CD4-positive, alpha-beta T cell treated with Interleukin-17A for 4 hours (primary cell): ENCODE measurements around the gene GAL3ST2.
"Not testable (repeated sequence)": the region's sequence is repeated elsewhere in the genome, so short reads cannot be mapped to it uniquely, and the experiment has no call there.

Source experiments
- DNase-seq: peaks from one replicate; pipeline ENCODE4 v3.0.0-alpha.2; 2020; ENCODE audit warnings: mixed read lengths

The GAL3ST2 gene

DNA sequence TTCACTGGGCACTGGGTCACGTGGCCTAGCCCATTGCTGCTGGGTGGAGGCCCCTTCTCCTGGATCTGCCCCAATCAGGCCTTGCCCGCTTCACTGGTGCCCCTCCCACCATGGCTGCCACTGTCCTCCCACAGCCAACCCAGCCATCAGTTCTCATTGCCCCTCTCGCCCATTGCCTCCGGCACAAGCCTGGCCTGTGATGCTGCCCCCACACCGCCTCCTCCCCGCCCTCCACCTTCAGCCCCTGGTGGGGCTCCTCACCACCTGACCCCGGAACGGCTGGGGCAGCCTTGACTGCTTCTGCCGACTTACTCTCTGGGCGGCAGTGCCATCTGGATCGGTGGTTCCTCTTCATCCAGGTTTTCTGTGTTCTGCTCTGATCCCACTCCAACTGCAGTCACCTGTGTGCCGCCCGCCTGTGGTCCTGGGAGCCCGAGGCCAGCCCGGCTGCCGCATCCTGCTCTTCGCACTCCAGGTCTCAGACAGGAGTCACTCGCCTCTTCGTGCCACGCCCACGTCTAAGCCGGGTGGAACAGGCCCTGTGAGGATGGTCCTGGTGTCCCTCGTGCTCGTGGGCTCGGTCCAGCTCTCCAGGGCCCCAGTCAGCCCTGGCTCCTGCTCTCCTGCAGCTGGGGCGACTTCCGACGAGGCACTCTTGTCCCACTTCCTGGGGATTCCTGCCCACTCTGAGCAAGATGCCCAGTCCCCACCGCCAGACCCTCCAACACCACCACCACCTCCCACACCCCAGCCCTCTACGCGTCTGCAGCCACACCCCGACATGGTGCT is 28.0 kb upstream of the GAL3ST2 start:
- no peak for DNase-seq

DNA sequence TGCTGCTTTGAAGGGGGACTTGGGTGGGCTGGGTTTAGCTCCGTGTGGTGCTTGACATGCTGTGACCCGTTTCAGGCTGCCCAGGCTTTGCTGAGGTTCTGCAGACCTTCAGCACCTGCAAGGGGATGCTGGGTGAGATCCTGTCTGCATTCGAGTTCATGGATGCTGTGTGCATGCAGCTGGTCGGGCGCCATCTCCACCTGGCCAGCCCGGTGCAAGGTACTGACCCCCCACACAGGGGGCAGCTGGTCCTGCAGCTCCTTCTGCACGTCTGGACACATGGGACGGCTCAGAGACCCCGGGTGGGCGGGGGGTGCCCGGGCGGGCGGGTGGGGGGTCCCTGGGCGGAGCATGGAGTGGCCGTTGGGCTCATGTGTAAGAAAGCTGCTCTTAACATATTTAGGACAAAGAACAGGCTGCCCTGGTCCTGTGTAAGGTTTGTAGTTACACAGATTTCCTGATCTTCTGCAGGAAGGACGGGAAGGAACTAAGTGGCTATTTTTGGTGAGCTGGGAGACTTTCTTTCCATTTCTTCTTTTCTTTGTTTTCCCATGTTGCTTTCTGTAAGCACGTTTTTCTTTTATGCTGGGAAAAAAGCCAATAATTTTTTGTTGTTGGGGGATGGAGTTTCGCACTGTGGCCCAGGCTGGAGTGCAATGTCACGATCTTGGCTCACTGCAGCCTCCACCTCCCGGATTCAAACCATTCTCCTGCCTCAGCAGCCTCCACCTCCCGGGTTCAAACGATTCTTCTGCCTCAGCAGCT is 26.4 kb upstream of the GAL3ST2 start:
- no peak for DNase-seq

DNA sequence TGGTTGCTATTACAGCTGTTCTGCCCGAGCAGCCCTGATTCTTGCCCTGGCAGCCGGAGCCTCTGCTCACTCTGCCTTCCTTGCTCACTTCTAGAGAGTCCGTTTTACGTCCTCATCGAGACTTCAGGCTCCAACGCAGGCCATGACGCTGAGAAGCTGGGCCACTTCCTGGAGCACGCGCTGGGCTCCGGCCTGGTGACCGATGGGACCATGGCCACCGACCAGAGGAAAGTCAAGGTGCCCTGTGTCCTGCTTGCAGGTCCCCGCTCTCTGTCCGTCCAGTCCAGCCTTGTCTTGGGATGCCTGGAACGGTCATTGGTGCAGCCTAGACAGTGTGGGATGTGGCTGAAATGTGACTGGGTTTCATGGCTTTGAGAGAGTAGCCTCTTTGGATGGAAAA is 25.5 kb upstream of the GAL3ST2 start:
- DNase-seq = no peak

DNA sequence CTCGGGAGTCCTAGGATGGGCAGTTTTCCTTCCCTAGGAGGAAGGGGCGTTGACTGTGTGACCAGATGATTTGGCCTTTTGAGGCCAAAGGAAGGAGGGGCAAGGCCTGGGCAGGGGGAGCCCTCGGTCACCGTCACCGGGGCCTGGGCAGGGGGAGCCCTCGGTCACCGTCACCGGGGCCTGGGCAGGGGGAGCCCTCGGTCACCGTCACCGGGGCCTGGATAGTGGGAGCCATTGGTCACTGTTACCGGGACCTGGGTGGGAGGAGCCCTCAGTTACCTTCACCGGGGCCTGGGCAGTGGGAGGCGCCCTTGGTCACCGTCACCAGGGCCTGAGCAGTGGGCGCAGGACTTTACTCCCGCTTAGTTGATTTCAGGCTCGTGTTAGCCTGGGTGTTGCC is 24.8 kb upstream of the GAL3ST2 start:
- DNase-seq = no peak

DNA sequence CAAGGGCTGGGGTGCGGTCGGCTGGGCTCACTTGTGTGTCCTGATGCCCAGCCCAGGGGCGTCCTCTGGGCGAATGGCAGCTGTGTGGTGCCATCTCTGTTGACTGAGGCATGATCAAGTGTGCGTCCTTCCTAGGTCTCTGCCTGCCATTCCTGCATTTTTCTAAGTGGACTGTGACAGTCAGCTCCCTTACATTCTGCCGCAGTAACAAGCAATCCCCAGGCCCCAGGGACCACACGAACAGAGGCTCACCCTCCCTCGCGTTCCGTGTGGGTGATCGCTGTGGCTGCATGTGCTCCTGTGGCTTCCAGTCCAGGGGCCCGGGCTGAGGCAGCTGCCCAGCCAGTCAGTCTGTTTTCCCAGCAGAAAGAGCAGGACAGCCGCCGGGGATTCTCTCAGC is 24.4 kb upstream of the GAL3ST2 start:
- no peak for DNase-seq

DNA sequence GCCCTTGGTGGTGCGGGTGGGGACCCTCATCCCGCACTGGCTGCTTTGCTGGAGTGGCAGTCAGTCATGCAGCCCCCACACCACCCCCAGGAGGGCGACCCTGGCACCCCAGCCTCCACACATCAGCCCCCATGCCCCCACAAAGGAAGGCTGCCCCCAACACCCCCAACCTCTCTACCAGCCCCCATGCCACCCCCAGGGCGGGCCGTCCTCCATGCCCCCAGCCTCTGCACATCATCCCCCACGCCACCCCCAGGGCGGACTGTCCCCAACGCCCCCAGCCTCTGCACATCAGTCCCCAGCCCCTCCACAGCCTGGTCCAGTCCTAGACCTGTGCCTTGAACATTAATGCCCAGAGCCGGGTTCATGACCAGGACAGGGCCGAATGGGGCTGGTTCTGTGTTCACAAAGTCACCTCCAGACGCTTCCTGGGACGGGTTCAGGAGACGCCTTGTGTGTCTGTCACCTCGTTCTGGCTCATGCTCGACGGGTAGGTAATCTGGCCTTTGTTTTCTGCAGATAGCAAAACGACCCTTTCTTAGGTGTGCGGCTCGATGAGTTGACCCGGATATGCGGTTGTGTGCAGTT is 23.8 kb upstream of the GAL3ST2 start:
- no peak for DNase-seq

DNA sequence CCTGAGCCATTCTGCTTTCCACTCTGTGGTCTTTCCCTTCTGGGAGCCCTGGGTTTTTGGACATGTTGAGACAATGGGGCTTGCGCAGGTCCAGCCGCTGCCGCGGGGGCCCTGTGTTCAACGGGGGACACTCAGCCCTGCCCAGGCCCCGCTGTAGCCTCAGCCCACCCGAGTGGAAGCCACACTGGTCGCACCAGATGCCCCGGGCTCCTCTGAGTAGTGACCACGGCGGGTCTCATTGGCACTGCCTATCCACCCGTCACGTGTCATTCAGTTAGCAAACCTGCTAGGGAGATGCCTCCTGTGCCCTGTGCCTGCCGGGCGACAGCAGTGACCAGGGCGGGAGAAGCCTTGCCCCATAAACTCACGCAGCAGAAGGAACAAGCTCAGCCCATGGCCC is 23.1 kb upstream of the GAL3ST2 start:
- DNase-seq = no peak

DNA sequence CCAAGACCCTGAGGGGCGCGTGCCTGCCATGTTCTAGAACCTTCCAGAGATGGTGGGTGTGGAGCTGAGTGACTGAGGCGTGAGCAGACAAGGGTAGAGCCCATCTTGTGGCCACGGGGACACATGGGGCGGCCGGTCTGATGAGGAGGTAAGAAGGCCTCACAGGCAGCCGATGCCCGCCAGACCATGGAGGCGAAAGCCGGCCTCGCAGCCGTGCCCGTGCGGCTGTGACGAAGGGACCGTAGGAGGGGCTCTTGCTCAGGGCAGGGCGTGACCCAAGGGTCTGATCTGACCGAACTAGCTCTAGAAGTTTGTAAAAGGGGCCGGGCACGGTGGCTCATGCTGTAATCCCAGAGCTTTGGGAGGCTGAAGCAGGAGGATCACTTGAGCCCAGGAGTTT is 22.6 kb upstream of the GAL3ST2 start:
- DNase-seq = no peak

DNA sequence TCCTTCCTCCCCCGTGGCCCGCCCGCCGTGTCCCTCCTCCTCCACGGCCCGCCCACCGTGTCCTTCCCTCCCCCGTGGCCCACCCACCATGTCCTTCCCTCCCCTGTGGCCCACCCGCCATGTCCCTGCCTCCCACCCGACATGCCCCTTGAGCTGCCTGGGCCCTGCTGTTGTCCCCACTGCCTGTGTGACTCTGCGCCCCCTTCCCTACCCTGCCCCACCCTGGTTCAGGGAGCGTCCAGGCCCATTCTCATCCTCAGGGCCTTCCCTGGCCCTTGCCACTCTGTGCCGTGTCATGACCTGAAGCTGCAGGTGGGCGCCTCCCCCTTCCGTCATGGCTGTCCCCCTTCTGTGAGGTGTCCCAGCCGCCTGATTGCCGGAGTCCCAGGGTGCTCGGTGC is 21.5 kb upstream of the GAL3ST2 start:
- no peak for DNase-seq

DNA sequence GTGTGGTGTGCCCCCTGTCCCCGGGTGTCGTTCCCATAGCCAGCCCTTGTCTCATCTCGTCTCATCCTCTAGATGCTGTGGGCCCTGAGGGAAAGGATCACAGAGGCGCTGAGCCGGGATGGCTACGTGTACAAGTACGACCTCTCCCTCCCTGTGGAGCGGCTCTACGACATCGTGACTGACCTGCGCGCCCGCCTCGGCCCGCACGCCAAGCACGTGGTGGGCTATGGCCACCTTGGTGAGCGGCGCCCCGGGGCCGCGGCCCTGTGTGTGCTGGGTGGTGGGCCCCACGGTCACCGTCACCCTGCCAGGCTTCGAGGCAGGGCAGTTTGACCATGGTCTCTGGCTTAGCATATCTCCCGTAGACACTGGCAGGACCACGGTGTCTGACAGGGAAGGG is 20.8 kb upstream of the GAL3ST2 start:
- no peak for DNase-seq

DNA sequence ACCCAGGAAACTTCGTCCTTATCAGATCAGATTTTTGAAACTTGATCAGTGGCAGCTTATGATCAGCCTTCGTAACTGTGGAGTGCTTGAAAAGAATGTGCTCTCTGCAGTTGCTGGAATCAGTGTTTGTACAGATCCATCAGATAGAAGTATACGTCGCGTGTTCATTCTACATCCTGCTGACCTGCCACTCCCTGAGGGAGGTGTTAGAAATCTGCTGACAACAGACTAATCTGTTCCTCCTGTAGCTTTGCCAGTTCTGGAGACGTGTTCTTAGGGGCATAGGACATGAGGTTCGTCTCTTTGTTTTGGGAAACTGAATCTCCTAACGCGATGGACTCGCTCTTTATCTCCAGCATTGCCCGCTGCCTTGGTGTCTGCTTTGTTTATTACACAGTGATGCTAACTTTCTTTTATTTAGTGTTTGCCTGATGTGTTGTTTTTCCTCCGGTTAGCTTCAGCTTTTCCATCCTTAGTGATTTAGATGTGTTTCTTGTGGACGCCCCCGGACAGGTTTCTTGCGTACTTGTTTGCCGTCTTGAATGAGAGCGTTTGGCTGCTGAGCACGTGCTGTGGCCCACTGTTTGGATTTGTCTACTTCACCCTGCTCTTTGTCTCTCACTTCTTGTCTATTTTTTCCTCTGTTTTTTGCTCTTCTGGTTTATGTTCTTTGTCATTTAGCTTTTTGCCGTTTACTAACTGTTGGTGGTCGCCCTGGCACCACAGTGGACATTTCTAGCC is 17.4 kb upstream of the GAL3ST2 start:
- no peak for DNase-seq

DNA sequence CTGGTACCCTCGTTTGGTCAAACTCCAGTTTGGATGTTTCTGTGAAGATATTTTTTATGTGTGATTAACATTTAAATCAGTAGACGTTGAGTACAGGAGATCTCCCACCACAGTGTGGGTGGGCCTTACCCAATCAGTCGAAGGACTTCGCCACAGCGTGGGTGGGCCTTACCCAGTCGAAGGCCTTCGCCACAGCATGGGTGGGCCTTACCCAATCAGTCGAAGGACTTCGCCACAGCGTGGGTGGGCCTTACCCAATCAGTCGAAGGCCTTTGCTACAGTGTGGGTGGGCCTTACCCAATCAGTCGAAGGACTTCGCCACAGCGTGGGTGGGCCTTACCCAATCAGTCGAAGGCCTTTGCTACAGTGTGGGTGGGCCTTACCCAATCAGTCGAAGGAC is 16.7 kb upstream of the GAL3ST2 start:
- DNase-seq = not testable (repeated sequence)

DNA sequence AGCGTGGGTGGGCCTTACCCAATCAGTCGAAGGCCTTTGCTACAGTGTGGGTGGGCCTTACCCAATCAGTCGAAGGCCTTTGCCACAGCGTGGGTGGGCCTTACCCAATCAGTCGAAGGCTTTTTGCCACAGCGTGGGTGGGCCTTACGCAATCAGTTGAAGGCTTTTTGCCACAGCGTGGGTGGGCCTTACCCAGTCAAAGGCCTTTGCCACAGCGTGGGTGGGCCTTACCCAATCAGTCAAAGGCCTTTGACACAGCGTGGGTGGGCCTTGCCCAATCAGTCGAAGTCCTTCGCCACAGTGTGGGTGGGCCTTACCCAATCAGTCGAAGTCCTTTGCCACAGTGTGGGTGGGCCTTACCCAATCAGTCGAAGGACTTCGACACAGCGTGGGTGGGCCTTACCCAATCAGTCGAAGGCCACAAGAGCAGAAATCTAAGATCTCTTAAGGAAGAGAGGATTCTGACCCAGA is 16.3 kb upstream of the GAL3ST2 start:
- no peak for DNase-seq

DNA sequence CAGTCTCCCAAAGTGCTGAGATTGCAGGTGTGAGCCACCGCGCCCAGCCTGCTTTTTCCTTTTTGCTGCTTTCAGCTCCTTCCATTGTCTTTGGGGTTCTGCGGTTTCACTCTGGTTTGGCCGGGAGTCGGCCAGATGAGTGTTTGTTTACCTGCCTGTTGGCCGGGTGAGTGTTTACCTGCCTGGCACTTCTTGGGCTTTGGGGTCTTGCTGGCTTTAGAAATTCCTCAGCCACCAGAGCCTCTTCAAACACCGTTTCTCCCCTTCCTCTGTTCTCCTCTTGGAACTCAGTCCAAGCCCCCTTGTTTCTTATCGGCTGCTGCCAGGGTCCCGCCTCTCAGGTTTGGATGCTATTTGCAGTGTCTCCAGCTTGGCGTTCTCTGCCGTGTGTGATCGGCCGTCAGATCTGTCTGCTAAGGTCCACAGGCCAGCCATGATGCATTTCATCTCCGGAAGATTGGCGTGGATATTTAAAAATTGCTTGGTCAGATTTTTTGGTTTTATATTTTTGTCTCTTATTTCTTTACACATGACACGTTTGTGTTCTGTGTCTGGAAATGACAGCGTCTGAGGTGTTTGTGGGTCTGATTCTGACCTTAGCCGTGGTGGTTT is 14.2 kb upstream of the GAL3ST2 start:
- no peak for DNase-seq

DNA sequence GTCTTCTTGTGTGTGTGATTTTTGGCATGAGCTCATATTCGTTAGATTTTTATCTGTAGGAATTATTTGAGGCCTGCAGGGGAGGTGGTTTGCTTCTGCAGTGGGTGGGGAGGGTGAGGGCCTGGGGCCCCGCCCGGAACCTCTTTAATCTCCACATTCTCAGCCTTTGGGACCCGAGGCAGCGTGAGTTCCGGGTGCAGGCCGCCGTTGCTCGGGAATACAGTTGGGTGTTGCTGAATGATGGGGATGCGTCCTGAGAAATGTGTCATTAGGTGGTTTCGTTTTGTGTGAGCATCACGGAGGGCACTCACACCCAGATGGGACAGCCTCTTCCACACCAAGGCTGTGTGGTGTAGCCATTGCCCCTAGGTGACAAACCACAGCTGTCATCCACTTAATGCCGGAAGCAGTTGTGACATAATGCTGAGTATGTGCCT is 13.7 kb upstream of the GAL3ST2 start:
- DNase-seq = peak; percentile 63

DNA sequence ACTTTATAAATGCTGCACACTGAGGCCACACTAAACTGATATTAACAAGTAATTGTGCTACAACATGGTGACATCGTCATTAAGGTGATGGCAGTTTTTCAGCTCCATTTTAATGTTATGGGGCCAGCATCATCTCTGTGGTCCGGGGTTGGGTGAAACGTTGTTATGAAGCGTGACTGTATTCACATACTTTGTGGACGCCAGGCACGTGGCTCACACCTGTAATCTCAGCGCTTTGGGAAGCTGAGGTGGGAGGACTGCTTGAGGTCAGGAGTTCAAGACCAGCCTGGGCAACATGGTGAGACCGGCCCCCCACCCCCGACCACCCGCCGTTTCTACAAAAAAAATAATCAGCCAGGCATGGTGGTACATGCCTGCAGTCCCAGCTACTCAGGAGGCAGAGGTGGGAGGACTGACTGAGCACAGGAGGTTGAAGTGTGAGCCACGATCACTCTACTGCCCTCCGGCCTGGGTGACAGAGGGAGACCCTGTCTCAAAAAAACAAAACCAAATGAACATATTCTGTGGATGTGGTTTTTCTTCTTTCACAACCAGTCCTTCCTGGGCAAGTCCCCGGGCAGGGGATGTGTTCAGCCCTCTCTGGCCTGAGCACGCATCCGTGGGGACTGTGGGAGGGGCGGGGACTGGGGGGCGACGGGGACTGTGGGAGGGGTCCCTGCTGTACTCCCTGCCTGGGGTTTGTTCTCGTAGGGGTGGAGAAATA is 12.9 kb upstream of the GAL3ST2 start:
- no peak for DNase-seq

DNA sequence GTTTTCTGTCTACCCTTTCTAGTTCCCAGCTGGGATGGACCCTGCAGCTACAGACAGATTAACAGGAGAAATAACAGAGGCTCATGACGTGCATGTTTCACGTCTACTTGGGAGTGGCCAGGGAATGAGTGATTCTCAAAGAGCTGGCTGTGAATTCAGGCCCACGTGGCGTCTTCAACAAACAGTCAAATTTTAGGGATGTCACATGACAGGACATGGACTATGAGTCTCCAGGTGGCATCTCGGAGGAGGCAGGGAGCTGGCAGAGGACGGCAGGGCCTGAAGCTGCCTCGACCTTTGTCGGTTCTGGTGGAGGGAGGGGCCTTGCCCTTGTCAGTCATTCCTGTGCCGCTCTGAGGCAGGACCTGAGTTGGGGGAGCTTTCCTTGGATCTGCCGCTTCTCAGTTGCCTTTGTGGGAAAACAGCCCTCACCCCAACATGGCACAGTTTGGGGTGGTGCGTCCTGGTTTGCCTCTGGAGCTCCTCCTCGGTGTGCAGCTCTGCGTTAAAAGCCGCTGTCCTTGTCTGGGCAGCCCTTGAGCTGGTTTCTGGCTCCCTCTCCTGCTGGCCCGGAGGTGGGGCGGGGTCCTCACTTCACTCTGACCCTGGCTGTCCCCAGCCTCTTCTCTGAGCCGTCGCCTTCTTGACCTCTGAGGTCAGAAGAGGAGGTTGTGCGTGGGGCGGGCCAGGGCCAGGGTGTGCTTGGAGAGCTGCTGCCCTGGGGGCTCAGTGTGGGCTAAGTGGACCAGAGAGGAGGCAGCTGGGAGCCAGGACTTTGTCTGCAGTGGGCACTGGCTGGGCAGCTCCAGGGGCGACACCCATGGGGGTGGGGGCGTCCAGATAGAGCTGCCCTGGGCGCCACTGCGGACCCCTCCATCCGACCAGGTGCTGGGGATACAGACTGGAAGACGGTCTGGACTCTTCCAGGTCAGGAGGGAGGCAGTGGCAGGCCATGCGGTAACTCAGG is 12.1 kb upstream of the GAL3ST2 start:
- DNase-seq = no peak

DNA sequence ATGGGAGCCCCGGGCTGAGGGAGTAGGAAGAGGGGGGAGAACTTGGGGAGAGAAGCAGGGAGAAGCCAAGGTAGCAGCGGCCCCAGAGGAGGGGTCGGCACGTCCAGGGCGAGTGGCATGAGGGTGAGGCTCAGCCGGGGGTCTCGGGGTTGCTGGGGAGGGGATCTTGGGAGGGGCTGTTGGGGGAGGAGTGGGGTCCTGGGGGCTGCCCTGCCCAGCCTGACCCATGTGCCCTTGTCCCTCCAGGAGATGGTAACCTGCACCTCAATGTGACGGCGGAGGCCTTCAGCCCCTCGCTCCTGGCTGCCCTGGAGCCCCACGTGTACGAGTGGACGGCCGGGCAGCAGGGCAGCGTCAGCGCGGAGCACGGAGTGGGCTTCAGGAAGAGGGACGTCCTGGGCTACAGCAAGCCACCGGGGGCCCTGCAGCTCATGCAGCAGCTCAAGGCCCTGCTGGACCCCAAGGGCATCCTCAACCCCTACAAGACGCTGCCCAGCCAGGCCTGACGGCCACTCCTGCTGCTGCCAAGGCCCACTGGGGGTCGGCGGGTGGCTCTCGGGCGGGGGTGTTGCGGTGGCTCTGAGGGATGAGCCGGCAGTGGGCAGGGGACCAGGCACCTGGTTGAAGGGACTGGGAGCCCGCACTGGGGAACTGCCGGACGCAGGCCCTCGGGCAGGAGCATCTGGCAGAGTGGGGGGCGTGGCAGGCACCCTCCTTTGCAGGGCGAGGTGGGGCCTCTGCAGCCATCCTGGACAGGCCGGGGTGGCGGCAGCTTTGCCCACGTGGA is 9.0 kb upstream of the GAL3ST2 start:
- DNase-seq = no peak

DNA sequence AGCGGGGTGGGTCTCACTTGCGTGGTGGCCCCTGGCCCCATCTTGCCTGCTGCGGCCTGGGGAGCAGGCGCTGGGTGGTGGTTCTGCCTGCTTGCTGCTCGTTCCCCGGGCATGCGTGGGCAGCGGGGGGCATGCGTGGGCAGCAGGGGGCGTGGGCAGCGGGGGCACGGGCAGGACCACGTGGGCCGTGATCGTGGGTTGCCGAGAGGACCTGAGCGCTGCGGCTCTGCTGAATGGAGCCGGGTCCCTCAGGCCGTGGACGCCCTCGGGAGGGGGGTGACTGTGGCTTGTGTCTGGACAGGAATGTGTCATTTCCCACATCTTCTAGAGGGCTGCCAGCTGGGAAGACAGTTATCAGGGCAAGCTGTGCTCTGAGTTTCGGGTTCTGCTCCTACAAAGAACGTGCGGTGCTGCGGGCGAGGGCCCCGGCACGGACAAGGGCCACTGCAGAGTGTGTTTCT is 8.3 kb upstream of the GAL3ST2 start:
- DNase-seq = no peak

DNA sequence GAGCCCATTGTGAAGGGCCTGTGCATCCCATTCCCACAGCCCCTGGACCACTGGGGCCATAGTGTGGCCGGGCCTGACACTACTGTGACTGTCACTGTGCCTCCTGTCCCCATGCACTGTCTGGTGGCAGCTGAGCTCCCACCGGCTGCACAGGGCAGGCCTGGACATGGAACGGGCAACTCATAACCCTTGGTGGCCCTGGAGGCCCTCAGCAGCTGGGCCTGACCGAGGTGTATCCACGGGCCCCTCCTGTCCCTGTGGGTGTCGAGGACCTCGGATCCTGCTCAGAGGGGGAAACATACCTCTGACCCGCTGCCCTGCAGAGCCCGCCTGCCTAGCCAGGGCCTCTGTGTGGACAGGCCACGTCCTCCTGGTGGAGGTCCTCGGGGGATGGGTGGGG is 7.8 kb upstream of the GAL3ST2 start:
- no peak for DNase-seq
